GM23338 (cell line): ENCODE results near the gene RRAD. TPM values are rescaled to one million over a fixed set of nuclear protein-coding genes. Genes with fewer than 3 reads are reported as not detected.

Experiments
- ATAC-seq: fragments of 200-7000 bp; cut with Tn5 transposase; 3 replicates; pipeline ENCODE4 v1.9.1; 2020
- DNase-seq: peaks from one replicate; pipeline ENCODE4 v3.0.0-alpha.2; 2015; ENCODE audit warnings: low spot score
- H2AFZ ChIP-seq: fragments of 200-600 bp; sonication (generic); 2 replicates; pipeline ENCODE4 v1.8.0; 2016; ENCODE audit warnings: antibody characterized with exemption, mild to moderate bottlenecking, moderate library complexity
- H3F3A ChIP-seq: fragments of 200-600 bp; sonication (generic); replicated peaks from 2 replicates; pipeline ENCODE4 v1.8.0; 2017; ENCODE audit warnings: antibody characterized with exemption, mixed run types, low read depth
- H3K27ac ChIP-seq: fragments of 200-600 bp; sonication (generic); 2 replicates; pipeline ENCODE4 v1.6.1; 2016; ENCODE audit warnings: low read depth
- H3K27me3 ChIP-seq: fragments of 200-600 bp; sonication (generic); 2 replicates; pipeline ENCODE4 v1.8.0; 2016; ENCODE audit warnings: mild to moderate bottlenecking, mixed run types, moderate library complexity; ENCODE audit not compliant: insufficient read depth
- H3K36me3 ChIP-seq: fragments of 200-600 bp; sonication (generic); 2 replicates; pipeline ENCODE4 v1.8.0; 2016; ENCODE audit warnings: mild to moderate bottlenecking; ENCODE audit not compliant: insufficient read depth
- H3K4me1 ChIP-seq: fragments of 200-600 bp; sonication (generic); 2 replicates; pipeline ENCODE4 v1.8.0; 2016; ENCODE audit warnings: mild to moderate bottlenecking, moderate library complexity; ENCODE audit not compliant: insufficient read depth
- H3K4me2 ChIP-seq: fragments of 200-600 bp; sonication (generic); 2 replicates; pipeline ENCODE4 v1.7.1; 2017; ENCODE audit warnings: mixed run types
- H3K4me3 ChIP-seq: fragments of 200-600 bp; sonication (generic); 2 replicates; pipeline ENCODE4 v1.6.1; 2016; ENCODE audit warnings: mixed run types
- H3K79me2 ChIP-seq: fragments of 200-600 bp; sonication (generic); replicated peaks from 2 replicates; pipeline ENCODE4 v1.8.0; 2017; ENCODE audit warnings: mild to moderate bottlenecking; ENCODE audit not compliant: insufficient read depth
- H3K9me2 ChIP-seq: fragments of 200-600 bp; sonication (generic); 2 replicates; pipeline ENCODE4 v1.8.0; 2017; ENCODE audit not compliant: insufficient read depth
- H4K20me1 ChIP-seq: fragments of 200-600 bp; sonication (generic); replicated peaks from 2 replicates; pipeline ENCODE4 v1.8.0; 2017; ENCODE audit warnings: mild to moderate bottlenecking; ENCODE audit not compliant: insufficient read depth
- H3K27ac Mint-ChIP-seq: 2 replicates; pipeline ENCODE4 v1.8.0; 2020; ENCODE audit warnings: inconsistent platforms, mild to moderate bottlenecking, moderate library complexity, mixed read lengths
- H3K27me3 Mint-ChIP-seq: 3 replicates; pipeline ENCODE4 v1.8.0; 2022; ENCODE audit warnings: low read depth, mild to moderate bottlenecking, moderate library complexity, mixed read lengths, inconsistent platforms; ENCODE audit not compliant: insufficient read depth, poor library complexity
- H3K36me3 Mint-ChIP-seq: 3 replicates; pipeline ENCODE4 v1.8.0; 2021; ENCODE audit warnings: low read depth, mild to moderate bottlenecking, inconsistent platforms, moderate library complexity, mixed read lengths
- H3K4me1 Mint-ChIP-seq: 3 replicates; pipeline ENCODE4 v1.8.0; 2020; ENCODE audit warnings: mild to moderate bottlenecking, inconsistent platforms, mixed read lengths
- H3K4me3 Mint-ChIP-seq: 3 replicates; pipeline ENCODE4 v1.8.0; 2021; ENCODE audit warnings: moderate library complexity, mild to moderate bottlenecking, inconsistent platforms, mixed read lengths
- H3K9me3 Mint-ChIP-seq: 3 replicates; pipeline ENCODE4 v1.8.0; 2020; ENCODE audit warnings: moderate library complexity, mild to moderate bottlenecking, inconsistent platforms, mixed read lengths
- CREB1 ChIP-seq: fragments of 250-450 bp; sonication (Bioruptor Pico); IDR thresholded peaks from 2 replicates; pipeline ENCODE4 v1.5.0; 2020; ENCODE audit warnings: low read depth, mild to moderate bottlenecking, moderate library complexity
- EZH2 ChIP-seq: fragments of 200-600 bp; sonication (generic); IDR thresholded peaks from one replicate; pipeline ENCODE4 v1.8.0; 2017; ENCODE audit warnings: antibody characterized with exemption, mild to moderate bottlenecking, low read depth; ENCODE audit not compliant: unreplicated experiment
- JUNB ChIP-seq: IDR thresholded peaks from one replicate; pipeline ENCODE4 v1.6.1; 2016; ENCODE audit warnings: antibody characterized with exemption; ENCODE audit not compliant: unreplicated experiment
- NANOG ChIP-seq: IDR thresholded peaks from 2 replicates; pipeline ENCODE4 v1.6.1; 2016; ENCODE audit warnings: antibody characterized with exemption, borderline replicate concordance
- POLR2AphosphoS5 ChIP-seq: IDR thresholded peaks from 2 replicates; pipeline ENCODE4 v1.6.1; 2016; ENCODE audit warnings: antibody characterized with exemption, low read depth
- REST ChIP-seq: IDR thresholded peaks from one replicate; pipeline ENCODE4 v1.6.1; 2018; ENCODE audit warnings: antibody characterized with exemption; ENCODE audit not compliant: unreplicated experiment
- STAT1 ChIP-seq: IDR thresholded peaks from one replicate; pipeline ENCODE4 v1.6.1; 2016; ENCODE audit warnings: antibody characterized with exemption; ENCODE audit not compliant: unreplicated experiment
- ZNF331 ChIP-seq: fragments of 250-450 bp; sonication (Bioruptor Pico); IDR thresholded peaks from 2 replicates; pipeline ENCODE4 v1.5.0; 2020; ENCODE audit warnings: low read depth, mild to moderate bottlenecking, moderate library complexity
- ZNF462 ChIP-seq: fragments of 250-450 bp; sonication (Bioruptor Pico); IDR thresholded peaks from 2 replicates; pipeline ENCODE4 v1.5.0; 2020; ENCODE audit warnings: mild to moderate bottlenecking, moderate library complexity
- polyA plus RNA-seq: library from polyadenylated mRNA; unstranded; fragments of >200 nt; fragmentation: Nextera tagmentation; extraction: Ambion mirVana; gene quantifications from 2 replicates; pipeline ENCODE4 v1.2.1, GENCODE V29; 2016
- total RNA-seq: library from RNA; depleted of rRNA; stranded (reverse); fragments of >200 nt; shearing (Covaris generic); gene quantifications from 2 replicates; pipeline ENCODE4 v1.2.3, GENCODE V29; 2014
- TF ChIP-seq, protein P1 (sequence below): IDR thresholded peaks from 2 replicates; pipeline ENCODE4 v1.6.1; 2016; ENCODE audit warnings: antibody characterized with exemption

The RRAD gene
- total and polyA plus RNA-seq, 2 experiments from 2014 or later, result 0.18 TPM; not detected in 1

DNA sequence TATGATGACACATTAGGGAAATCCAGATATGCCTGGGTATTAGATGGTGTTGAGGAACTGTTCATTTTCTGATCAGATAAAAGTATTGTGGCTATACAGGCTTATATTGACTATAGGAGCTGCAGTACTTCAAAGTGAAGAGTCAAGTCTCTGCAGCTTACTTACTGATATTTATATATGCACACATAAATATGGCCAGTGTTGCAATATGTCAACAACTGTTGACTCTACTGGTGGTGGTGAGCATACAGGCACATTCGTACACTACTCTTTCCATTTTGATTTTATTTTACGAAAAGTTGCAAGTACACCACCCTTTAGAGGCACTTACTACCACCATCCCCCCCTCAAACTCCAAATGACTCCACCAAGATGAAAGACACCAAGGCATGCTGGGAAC, 6.3 kb upstream of the RRAD start:
- Histone ChIP-seq H3K4me1 (peaks cover 8% of the 10 kb centered on the region), H2AFZ (no peak overlapping the region), H3K79me2 (peaks cover 3% of the 10 kb centered on the region; the same call in 1 of the 2 replicates), H3K27me3 (peaks cover 38% of the 10 kb centered on the region), H3F3A (0 out of 2 replicates have a peak, but pooled peaks cover 6% of the 10 kb centered on the region), H3K4me2 (no peak overlapping the region), H3K4me3 (no peak overlapping the region), H4K20me1 (peaks cover 3% of the 10 kb centered on the region), H3K9me2 (no peaks in the 10 kb centered on the region), H3K36me3 (no peaks in the 10 kb centered on the region), H3K27ac (no peak overlapping the region)
- no peak for DNase-seq
- peaks cover 5% of the 10 kb centered on the region; the same call in 1 of the 3 replicates for H3K36me3 Mint-ChIP-seq
- H3K4me1 Mint-ChIP-seq, result peaks cover 20% of the 10 kb centered on the region
- peaks cover 45% of the 10 kb centered on the region for H3K27me3 Mint-ChIP-seq
- TF ChIP-seq, protein P1, sequence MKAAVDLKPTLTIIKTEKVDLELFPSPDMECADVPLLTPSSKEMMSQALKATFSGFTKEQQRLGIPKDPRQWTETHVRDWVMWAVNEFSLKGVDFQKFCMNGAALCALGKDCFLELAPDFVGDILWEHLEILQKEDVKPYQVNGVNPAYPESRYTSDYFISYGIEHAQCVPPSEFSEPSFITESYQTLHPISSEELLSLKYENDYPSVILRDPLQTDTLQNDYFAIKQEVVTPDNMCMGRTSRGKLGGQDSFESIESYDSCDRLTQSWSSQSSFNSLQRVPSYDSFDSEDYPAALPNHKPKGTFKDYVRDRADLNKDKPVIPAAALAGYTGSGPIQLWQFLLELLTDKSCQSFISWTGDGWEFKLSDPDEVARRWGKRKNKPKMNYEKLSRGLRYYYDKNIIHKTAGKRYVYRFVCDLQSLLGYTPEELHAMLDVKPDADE, result no peak
- no peak for TF ChIP-seq STAT1
- no peak for TF ChIP-seq CREB1 (CRISPR knock-in tag)
- TF ChIP-seq POLR2AphosphoS5, result no peak
- TF ChIP-seq REST, result no peak
- no peak for TF ChIP-seq JUNB
- no peak for TF ChIP-seq ZNF462
- no peak for TF ChIP-seq ZNF331 (CRISPR knock-in tag)
- TF ChIP-seq NANOG, result no peak
- no peak for TF ChIP-seq EZH2
- no peaks in the 10 kb centered on the region for H3K9me3 Mint-ChIP-seq
- H3K27ac Mint-ChIP-seq, result no peak overlapping the region
- no peak for ATAC-seq
- H3K4me3 Mint-ChIP-seq, result no peak overlapping the region
